NT2/D1 (cell line): ENCODE measurements around the gene CNKSR2.
"Not testable (repeated sequence)": the region's sequence is repeated elsewhere in the genome, so short reads cannot be mapped to it uniquely, and the experiment has no call there.

Source experiments
- DNase-seq: peaks from one replicate; pipeline ENCODE4 v3.0.0-alpha.2; 2011; ENCODE audit warnings: low read depth, low spot score
- H3K27me3 ChIP-seq: 2 replicates; pipeline ENCODE4 v1.6.0; 2011; ENCODE audit warnings: mild to moderate bottlenecking; ENCODE audit not compliant: insufficient read length, insufficient read depth
- H3K36me3 ChIP-seq: 2 replicates; pipeline ENCODE4 v1.6.1; 2011; ENCODE audit warnings: mild to moderate bottlenecking, low read length, mixed read lengths; ENCODE audit not compliant: insufficient read depth, insufficient read length
- H3K4me1 ChIP-seq: 2 replicates; pipeline ENCODE4 v1.5.1; 2011; ENCODE audit not compliant: insufficient read depth, insufficient read length
- H3K4me3 ChIP-seq: 2 replicates; pipeline ENCODE4 v1.5.1; 2011; ENCODE audit warnings: low read depth; ENCODE audit not compliant: insufficient read length
- H3K9ac ChIP-seq: 2 replicates; pipeline ENCODE4 v1.6.0; 2011; ENCODE audit warnings: low read depth; ENCODE audit not compliant: insufficient read length
- H3K9me3 ChIP-seq: 2 replicates; pipeline ENCODE4 v1.5.1; 2011; ENCODE audit warnings: mild to moderate bottlenecking, low read length; ENCODE audit not compliant: insufficient read depth
- SUZ12 ChIP-seq: IDR thresholded peaks from 2 replicates; pipeline ENCODE4 v1.6.1; 2011; ENCODE audit not compliant: insufficient read length, insufficient read depth; ENCODE audit errors: extremely low read depth
- YY1 ChIP-seq: IDR thresholded peaks from 2 replicates; pipeline ENCODE4 v1.6.1; 2011; ENCODE audit not compliant: insufficient read length, insufficient read depth
- ZNF274 ChIP-seq: IDR thresholded peaks from 2 replicates; pipeline ENCODE4 v1.6.1; 2011; ENCODE audit warnings: mild to moderate bottlenecking, low read depth, low read length

CNKSR2 gene

DNA sequence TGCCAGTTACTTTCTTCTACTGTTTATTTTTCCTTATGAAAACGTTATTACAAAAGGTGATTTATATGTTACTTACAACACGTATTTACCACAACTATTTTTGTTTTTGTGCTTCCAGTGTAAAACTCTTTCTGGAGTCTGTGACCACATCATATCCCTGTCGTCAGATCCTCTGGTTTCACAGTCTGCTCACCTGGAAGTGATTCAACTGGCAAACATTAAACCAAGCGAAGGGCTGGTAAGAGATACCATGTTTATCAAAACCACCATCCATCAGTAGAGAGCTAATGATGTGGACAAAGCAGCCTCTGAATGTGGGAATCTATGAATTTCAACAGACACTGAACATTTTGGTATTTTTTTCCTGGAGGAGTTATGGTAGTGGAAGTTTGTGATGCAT is 116.1 kb downstream of the CNKSR2 start:
- DNase-seq, result no peak
- no peaks in the 10 kb centered on the region for H3K27me3 ChIP-seq
- H3K4me1 ChIP-seq, result no peaks in the 10 kb centered on the region
- no peak for TF ChIP-seq ZNF274
- no peak for TF ChIP-seq SUZ12
- TF ChIP-seq YY1, result no peak
- no peaks in the 10 kb centered on the region for H3K36me3 ChIP-seq
- H3K9me3 ChIP-seq, result no peaks in the 10 kb centered on the region
- H3K9ac ChIP-seq, result no peak overlapping the region
- H3K4me3 ChIP-seq, result no peak overlapping the region

DNA sequence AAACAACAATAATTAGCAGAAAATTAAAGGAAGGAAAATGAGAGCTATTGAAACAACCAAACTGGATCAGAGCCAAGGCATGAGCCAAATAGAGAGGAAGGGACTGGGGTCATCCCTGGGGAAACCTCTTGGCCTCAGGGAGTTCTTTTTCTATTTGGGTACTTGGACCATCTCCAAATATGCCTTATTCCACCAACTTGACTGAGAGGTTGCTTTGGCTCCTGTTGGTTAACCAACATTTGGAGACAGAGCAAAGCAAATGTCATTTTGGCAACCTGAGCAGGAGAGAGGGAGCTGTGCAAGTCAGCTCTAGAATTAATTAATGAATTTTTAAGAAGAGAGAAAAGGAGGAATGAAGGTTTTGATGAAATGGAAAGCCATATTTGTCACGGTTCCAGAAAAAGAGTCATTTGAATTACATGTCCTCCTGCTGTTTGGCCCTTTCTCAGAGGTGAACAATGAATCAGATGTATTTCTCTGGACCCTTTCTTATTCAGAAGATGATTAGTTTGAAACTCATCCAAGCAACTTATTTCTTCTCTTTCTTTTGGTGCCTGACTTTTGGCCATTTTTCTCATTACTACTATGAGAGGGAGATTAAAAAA is 119.1 kb downstream of the CNKSR2 start:
- Histone ChIP-seq H3K9ac (no peak overlapping the region), H3K4me3 (no peak overlapping the region), H3K4me1 (no peaks in the 10 kb centered on the region), H3K9me3 (no peaks in the 10 kb centered on the region), H3K27me3 (no peaks in the 10 kb centered on the region), H3K36me3 (no peaks in the 10 kb centered on the region)
- no peak for DNase-seq
- TF ChIP-seq ZNF274 (no peak), YY1 (no peak), SUZ12 (no peak)

DNA sequence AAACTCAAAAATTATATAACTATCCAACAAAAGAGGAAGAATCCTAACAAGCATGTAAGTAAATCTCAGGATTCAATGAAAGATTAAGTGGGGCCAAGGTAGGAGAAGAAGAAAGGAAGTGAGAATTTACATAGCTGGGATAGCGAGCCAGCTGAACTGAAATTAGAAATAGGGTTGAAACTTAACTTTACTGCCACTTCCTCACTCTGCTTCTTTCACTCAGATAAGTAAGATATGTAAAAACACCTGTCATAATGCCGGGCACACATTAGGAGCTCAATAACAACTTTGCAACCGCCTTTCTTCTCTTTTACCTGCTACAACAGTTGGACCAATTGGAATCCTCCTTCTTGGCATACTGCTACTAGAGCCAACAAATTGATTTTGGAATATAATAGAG is 129.4 kb downstream of the CNKSR2 start:
- Histone ChIP-seq H3K36me3 (no peaks in the 10 kb centered on the region), H3K9me3 (no peaks in the 10 kb centered on the region), H3K27me3 (no peaks in the 10 kb centered on the region), H3K4me1 (no peaks in the 10 kb centered on the region), H3K4me3 (no peak overlapping the region), H3K9ac (no peak overlapping the region)
- DNase-seq, result no peak
- no peak for TF ChIP-seq ZNF274
- no peak for TF ChIP-seq SUZ12

DNA sequence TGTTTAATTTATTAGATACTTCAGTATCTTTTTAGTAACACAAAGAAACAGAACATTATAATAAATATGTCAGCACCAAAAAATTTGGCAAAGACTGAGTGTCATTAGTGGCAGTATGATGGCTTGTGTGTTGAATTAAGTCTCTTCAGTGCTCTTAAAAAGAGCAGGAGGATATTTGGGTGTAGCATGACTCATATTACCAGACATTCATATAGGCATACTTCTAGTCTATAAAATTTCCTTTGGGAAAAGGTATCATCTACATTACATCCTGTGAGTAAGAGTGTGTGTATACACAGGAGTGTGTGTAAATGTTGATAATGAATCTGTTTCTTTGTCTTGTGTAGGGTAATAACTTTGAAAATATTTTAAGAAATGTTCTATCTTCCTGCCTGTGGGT is 135.7 kb downstream of the CNKSR2 start:
- no peaks in the 10 kb centered on the region for H3K36me3 ChIP-seq
- no peaks in the 10 kb centered on the region for H3K9me3 ChIP-seq
- H3K9ac ChIP-seq, result no peak overlapping the region
- no peaks in the 10 kb centered on the region for H3K4me1 ChIP-seq
- TF ChIP-seq YY1, result no peak
- no peak for TF ChIP-seq ZNF274
- TF ChIP-seq SUZ12, result no peak
- no peak overlapping the region for H3K4me3 ChIP-seq
- no peak for DNase-seq
- no peaks in the 10 kb centered on the region for H3K27me3 ChIP-seq

DNA sequence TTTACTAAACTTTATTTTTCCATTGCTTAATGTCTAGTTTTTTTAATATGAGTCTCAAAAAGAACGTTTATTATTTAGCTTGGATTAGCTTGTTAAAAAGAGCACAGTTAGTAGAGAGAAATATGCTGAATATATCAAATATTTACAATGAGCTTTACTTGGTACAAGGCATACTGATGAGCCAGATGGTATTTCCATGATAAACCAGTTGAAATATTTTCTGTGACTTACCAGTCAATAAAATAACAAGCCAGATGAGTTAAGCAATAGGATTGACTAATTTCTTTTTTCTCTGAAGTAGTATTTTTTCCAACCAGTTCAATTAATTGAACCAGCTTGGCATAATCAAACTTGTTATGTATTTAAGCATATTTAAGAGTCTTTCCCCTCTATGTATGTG is 149.8 kb downstream of the CNKSR2 start:
- no peak overlapping the region for H3K9ac ChIP-seq
- no peak overlapping the region for H3K4me3 ChIP-seq
- no peaks in the 10 kb centered on the region for H3K9me3 ChIP-seq
- H3K27me3 ChIP-seq, result no peaks in the 10 kb centered on the region
- H3K36me3 ChIP-seq, result no peaks in the 10 kb centered on the region
- TF ChIP-seq YY1, result no peak
- TF ChIP-seq ZNF274, result no peak
- no peak for TF ChIP-seq SUZ12
- no peaks in the 10 kb centered on the region for H3K4me1 ChIP-seq
- no peak for DNase-seq

DNA sequence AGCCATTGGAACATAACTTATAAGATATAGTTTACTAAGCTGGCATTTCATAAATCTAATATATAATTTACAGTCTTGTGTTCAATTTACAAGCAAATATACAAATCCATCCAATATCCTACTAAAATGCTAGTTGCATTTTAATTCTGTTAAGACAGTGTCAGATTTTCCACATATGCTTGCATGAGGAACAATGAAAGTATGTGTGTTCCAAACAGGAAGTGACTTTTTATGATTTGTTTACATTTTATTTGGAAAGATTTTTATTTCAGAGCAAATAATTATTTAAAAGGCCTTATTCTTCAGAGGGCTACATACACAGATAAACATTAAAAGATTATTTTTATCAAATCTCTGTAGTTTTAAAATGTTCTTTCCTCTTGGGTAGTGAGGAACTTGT is 153.9 kb downstream of the CNKSR2 start:
- Histone ChIP-seq H3K9me3 (no peaks in the 10 kb centered on the region), H3K4me3 (no peak overlapping the region), H3K9ac (no peak overlapping the region), H3K36me3 (no peaks in the 10 kb centered on the region), H3K27me3 (no peaks in the 10 kb centered on the region), H3K4me1 (no peaks in the 10 kb centered on the region)
- no peak for DNase-seq
- TF ChIP-seq YY1, result no peak
- no peak for TF ChIP-seq ZNF274
- no peak for TF ChIP-seq SUZ12

DNA sequence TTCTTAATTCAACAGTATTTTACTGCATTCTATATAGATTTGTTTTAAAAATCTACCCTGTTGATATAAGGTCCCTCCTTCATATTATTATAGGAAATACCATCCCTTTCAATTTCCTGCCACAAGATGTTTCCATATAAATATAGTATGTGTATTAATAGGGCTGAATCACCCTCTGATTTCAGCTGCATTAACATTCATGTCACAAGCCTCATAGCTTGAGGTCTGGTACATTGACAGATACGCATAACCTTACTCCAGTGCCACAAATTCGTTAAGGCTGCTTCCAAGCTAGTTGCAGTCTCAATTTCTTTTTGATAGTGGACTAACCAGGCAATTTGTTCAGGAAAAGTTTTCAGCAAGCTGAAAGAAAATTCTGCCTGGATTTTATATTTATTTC is 155.6 kb downstream of the CNKSR2 start:
- DNase-seq, result no peak
- H3K9ac ChIP-seq, result no peak overlapping the region
- TF ChIP-seq SUZ12 (no peak), YY1 (no peak), ZNF274 (no peak)

DNA sequence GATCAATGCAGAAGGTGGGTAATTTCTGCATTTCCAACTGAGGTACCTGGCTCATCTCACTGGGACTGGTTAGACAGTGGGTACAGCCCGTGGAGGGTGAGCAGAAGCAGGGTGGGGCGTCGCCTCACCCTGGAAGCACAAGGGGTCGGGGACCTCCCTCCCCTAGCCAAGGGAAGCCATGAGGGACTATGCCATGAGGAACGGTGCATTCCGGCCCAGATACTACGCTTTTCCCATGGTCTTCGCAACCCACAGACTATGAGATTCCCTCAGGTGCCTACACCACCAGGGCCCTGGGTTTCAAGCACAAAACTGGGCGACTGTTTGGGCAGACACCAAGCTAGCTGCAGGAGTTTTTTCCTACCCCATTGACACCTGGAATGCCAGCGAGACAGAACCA is 170.4 kb downstream of the CNKSR2 start:
- not testable (repeated sequence) for H3K4me1 ChIP-seq, H3K27me3 ChIP-seq, H3K9me3 ChIP-seq, H3K4me3 ChIP-seq, H3K36me3 ChIP-seq, DNase-seq, H3K9ac ChIP-seq

More for the DNA sequence above, 155.6 kb downstream of the CNKSR2 start:
- no peaks in the 10 kb centered on the region for H3K27me3 ChIP-seq
- H3K36me3 ChIP-seq, result no peaks in the 10 kb centered on the region
- H3K9me3 ChIP-seq, result no peaks in the 10 kb centered on the region
- no peak overlapping the region for H3K4me3 ChIP-seq
- H3K4me1 ChIP-seq, result no peaks in the 10 kb centered on the region

DNA sequence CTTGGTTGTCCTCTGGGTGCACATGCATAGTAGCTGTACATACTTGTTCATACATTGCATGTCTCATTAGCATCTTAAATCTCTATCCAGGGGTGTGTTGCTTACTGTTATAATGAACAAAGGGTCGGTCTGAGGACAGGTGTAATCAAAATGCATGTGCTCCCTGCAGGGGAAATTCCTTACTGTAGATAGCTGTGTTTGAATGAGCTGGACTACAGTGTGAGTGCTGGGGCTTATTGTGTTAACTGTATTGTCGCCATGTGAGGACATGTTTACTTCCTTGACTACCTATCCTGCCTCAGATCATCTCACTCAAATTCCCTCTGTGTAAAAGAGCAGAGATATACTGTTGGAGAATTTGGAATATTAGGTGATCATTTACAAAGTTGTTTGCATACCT is 185.2 kb downstream of the CNKSR2 start:
- Histone ChIP-seq H3K9me3 (no peaks in the 10 kb centered on the region), H3K36me3 (no peaks in the 10 kb centered on the region), H3K9ac (no peak overlapping the region), H3K4me1 (no peaks in the 10 kb centered on the region), H3K4me3 (no peak overlapping the region), H3K27me3 (no peaks in the 10 kb centered on the region)
- no peak for DNase-seq
- no peak for TF ChIP-seq YY1
- no peak for TF ChIP-seq SUZ12
- no peak for TF ChIP-seq ZNF274
